GM21576 (cell line): ENCODE results near the gene PIP5K1C.
"Not testable (repeated sequence)": the region's sequence is repeated elsewhere in the genome, so short reads cannot be mapped to it uniquely, and the experiment has no call there.

Source experiments
- ATAC-seq: cut with Tn5 transposase; IDR thresholded peaks from one replicate; pipeline ENCODE4 v1.9.1; 2021; ENCODE audit warnings: mild to moderate bottlenecking, moderate library complexity; ENCODE audit not compliant: unreplicated experiment

The PIP5K1C gene

DNA sequence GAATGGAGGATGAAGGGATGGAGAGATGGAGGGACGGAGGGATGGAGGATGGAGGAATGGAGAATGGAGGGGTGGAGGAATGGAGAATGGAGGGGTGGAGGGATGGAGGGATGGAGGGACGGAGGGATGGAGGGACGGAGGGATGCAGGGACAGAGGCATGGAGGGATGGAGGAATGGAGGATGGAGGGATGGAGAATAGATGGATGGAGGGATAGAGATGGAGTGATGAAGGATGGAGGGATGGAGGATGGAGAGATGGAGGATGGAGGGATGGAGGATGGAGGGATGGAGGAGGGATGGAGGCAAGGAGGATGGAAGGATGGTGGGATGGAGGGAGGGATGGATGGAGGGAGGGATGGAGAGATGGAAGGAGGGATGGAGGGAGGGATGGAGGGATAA, 22.1 kb downstream of the PIP5K1C start:
- no peak for ATAC-seq

DNA sequence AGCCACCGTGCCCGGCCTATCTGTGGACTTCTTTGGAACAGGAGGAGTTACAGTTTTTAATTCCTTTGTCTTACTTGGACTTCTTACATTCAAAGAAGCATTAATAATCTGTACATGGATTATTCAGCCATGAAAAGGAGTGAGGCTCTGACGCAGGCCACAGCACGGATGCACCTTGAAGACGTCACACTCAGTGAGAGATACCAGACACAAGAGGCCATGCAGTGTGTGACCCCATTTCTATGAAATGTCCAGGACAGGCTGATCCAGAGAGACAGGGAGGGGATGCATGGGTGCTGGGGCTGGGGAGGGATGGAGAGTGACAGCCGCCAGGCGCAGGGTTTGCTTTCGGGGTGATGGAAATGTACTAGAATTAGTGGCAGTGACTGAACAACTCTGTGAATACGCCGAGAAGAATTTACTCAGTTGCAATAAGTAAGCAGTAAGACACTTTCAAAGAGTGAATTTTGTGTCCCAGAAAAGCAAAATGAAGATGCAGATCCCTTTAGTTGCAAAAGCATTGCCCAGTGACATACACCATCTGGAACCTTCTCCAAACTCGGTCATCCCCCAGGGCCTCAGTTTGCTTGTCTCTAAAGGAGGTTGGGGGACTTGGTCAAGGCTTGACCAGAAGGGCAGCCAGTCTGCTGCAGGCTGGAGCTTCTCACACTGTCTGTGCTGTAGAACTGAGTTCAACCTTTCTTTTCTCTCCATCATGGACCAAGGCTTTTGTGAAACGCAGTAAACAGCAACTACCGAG, 25.3 kb downstream of the PIP5K1C start:
- ATAC-seq, result no peak

DNA sequence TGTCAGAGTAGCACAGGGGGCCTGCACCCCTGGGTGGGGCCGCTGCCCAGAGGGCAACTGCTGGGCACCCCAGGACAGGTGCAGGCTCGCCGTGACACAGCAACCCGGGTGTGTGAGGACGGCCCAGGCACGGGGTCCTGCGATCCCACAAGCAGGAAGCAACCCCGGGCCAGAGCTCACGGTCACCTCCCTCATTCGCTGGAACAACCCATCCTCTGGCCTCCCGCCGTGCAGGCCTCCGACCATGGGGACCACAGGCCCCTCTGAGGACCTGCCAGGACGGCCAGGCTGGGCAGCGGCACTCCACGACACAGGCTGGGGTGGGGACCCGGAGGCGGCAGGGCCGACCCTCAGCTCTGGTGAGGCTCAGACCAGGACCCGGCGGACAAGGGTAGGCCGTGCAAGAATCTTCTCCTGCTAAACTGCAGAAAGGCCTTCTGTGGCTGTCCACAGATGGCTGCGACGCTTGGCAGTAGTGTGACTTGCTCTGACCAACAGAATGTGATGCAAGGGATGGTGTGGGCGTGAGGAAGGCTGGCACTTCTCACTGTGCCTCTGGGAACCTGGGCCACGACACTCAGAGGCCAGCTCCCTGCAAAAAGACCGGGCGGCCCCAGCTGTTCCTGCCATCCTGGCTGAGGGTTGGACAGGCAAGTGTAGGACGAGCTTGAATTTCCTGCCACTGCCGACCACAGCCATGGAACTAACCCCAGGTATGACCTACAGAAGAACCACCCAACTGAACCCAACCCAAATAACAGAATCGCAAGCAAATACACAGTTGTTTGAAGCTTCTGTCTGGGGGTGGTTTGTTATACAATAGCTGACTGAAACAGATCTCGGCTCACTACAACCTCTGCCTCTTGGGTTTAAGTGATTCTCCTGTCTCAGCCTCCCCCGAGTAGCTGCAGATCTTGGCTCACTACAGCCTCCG, 26.5 kb downstream of the PIP5K1C start:
- no peak for ATAC-seq

DNA sequence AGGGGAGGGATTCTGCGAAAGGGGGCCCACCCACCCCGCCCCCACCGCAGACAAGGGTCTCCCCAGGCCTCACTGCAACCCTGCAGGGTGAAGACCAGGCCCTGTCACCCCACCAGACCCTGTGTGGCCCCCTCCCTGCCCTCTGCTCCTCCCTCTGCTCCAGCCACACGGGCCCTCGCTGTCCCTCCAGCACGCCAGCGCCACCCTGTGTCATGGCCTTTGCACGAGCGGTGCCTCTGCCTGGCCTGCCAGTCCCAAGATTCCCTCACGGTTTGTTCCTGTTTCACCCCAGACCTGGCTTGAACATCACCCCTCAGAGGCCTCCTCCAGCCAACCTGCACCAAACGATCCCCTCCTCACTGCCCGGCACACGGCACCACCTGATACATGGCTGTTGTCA, 27.3 kb downstream of the PIP5K1C start:
- ATAC-seq, result no peak

DNA sequence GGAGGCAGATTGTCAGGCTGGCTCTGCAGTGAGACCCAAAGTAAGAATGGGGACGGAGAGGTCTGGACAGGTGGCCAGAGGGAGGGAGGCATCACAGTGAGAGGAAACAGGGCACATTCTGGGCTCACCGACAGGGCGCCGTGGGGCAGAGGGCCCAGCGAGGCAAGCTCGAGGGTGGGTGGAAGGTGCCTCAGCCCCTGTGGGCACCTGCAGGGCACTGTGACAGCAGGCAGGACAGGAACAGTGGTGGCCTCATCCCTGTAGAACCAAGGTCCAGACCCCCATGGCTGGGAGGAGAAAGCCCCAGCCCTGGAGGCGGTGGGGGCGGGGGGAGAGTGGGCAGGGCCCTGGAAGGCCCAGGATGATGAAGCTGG, 27.7 kb downstream of the PIP5K1C start:
- ATAC-seq, result no peak

DNA sequence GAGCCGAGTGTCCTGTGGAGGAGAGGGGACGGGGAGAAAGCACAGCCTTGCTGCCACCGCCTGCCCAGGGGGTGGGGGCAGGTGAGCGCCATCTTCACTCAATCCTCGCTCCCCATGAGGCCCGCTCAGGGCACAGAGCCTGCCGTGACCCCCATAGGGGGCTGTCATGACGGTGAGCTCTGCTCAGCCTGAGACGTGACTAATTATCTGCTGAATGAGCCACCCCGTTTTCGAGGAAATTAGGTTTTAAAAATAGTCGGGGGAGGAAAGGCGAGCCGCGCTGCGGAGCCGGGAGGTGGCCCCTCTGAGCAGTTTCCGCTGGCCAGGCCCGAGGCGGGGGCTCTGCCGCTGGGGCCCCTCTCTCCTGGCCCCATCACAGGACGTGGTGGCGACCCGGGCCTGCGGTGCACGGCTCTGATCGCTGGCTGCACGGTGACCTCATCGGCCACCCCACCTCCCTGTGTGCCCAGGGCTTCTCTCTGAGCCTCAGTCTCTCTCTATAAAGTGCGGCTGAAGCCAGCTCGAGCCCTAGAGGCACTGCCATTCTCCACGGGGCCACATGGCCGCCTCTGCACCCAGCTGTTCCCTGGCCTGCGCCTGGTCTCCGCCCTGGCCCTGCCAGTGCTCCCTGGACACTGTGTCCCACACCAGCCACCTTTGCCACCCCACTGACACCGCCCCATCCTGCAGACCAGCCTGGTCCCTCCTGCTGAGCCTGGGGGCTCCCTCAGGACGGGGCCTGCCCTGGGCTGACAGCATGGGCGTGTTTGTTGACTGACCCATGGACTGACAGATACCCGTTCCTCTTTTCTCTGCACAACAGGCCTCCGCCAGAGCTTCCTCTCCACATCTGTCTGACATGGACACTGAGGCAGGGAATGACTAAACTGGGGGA, 28.3 kb downstream of the PIP5K1C start:
- no peak for ATAC-seq

DNA sequence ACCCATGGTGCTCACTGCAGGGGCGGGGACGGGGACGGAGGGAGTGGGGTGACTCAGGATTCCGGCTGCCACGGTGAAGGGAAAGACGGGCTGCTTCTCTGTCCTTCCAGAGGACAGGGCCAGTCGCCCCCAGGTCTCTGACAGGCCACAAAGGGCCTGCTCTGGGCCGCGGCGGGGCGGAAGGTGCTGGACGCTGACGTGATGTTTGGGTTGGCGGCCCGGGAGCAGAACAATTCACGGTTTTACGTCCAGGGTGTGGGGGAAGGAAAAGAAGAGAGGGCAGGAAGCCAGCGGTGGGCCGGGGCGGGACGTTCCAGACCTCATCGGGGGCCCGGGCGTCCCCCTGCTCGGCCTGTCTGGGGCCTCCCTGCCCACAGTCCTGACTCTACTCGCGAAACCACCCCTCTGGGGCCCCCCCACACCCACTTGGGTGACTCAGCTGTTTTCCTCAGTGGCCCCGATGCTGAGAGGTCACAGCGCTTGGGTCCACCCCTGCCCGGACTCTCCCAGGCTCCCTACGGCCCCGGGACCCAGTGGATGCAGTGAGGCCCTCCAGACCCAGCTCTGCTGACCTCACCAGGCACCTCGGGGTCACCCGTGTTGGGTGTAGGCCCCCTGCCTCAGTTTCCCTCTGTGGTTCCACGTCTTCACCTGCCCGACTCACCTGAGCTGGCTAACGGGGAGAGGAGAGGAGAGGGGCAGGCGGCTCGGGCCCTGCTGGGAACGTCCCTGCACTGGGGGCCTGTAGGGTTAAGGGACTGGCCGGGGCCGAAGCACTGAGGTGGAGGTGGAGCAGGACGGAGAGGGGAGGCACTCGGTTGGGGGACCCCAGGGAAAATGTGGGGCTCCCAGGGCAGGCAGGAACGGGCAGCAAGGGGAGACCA, 29.2 kb downstream of the PIP5K1C start:
- ATAC-seq, result no peak

DNA sequence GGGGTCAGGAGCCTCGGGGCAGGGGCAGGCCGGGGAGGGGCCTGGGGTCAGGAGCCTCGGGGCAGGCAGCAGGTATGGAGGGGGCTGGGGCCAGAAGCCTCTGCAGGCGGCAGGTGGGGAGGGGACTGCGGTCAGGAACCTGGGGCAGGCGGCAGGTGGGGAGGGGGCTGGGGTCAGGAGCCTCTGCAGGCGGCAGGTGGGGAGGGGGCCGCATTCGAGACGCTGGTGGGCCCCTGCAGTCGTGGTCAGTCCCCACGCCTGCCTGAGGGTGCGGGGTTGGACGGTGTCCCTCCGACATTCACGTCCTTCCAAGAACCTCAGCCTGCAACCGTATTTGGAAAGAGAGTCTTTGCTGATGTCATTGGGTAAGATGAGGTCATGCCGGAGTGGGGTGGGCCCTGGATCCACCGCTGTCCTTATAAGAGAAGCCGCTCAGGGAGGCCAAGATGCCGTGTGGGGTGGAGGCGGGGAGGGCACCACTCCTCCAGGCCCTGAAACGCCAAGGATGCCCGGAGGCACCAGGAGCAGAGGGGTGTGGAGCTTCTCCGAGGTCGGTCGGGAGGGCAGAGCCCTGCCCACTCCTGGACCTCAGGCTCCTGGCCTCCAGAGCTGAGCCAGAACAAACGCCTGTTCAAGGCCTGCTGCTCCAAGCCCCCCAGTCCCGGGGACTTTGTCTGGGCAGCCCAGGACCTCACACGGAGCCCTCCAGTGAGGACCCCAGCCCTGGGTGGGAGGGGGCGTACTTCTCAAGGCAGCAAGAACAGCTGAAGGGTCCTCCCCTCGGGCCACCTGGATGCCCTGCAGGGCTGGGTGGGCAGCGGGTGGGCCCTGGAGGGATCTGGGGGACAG, 30.1 kb downstream of the PIP5K1C start:
- no peak for ATAC-seq

DNA sequence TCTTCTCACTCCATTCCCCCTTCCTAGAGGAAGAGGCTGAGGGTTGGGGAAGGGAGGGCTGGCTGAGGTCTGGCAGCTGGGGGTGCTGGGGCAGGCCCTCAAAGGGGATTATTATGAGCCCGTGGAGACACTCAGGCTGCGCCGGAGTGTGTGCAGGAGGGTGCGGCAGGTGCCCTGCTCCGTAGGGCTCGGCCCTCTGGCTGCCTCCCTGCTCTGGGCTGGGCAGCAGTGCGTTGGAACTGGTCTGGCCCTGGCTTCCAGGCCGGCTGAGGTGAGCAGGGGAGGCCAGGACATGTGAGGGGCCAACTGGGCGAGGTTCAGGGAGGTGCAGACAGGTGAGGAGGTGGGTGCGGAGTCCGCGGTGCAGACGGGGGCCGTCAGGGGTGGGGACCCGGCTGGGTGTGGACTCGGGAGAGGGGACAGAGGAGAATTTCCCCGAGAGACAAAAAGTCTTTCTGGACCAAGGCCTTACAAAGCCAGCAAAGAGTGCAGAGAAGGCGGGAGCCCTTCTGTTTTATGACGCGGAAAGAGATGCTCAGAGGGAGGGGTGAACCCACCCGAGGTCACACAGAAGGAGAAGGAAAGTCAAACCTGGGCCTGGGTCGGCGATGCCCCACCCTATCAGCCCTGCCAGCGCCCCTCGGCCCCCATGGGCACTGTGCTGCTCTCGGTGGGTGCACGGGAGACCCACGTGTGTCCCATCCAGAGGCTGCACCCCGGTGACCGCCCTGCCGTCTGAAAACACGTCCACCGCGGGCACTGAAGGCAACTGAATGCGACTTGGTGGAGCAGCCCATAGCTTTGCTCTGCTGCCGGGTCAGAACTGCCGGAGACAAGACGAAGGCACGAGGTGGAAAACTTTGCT, 31.0 kb downstream of the PIP5K1C start:
- no peak for ATAC-seq

DNA sequence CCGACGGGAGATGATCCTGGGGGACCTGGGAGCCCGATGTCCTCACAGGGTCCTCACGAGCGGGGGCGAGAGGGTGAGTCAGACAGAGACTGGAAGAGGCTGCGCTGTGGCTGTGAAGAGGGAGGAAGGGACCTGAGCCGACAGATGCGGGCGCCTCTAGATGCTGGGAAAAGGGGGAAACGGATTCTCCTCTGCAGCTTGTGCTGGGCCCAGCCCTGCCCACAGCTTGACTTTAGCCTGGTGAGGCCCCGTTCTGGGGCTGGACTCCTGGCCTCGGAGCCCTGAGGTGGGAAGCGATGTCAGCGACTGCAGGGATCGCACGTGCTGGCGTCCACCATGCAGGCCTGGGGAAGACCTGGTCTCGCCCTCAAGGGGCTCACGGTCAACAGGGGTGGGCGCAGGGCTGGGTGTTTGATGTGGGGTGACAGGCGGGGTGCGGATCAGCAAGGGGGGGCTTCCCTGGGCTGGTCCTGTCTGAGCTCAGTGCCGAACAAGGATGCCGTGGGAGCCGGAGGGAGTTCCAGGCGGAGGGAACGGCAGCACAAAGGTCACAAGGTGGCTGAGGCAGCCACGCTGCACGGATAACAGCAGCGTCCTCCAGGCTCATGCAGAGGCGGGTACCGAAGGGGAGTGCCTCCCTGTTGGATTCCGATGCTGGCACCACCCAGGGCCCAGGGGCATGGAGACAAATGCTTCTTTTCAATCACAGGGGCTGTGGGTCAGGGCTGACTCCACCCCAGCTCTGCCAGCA, 31.8 kb downstream of the PIP5K1C start:
- ATAC-seq, result no peak

DNA sequence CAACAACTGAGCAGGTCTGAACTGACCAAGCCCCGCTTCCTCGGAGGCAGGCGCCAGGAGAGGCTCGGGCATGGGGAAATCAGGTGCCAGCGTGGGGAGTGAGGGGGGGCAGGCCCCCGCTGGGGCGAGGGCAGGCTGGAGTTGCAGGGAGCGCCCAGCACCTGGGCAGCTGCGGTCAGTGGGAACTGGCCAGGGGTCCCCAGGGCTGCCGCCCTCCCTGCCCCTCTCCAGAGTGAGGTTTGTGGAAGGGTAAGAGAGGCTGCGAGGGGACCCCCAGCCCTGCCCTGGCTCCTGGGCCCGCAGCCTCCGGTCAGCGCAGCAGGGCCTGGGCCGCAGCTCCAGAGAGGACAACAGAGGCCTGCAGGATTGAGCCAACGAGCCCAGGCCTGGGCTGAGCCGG, 32.5 kb downstream of the PIP5K1C start:
- no peak for ATAC-seq

DNA sequence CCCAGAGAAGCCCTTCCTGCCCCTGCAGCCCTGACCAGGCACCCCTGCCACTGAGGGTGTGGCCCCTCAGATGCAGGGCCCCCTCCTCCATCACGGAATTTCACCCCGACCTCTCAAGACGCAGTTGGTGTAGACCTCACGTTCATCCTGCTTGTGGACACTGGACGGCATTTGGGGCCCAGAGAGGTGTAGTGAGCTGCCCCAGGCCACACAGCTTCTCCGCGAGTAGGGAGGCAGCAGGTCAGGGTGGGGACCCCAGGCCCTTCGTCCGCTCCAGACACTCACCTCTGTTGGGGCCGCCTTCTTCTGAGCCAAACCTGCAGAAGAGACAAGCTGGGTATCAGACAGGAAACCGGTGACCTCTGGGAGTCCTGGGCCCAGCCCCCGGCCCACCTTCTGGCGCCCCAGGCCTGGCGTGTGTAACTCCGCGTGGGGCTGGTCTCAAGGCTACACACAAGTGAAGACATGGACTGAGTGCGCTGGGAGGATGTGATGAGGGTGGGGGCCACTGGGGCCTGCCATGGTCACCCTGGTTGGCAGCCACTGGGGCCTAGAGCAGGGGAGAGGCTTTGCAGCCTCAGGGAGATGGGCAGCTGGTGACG, 33.1 kb downstream of the PIP5K1C start:
- no peak for ATAC-seq

DNA sequence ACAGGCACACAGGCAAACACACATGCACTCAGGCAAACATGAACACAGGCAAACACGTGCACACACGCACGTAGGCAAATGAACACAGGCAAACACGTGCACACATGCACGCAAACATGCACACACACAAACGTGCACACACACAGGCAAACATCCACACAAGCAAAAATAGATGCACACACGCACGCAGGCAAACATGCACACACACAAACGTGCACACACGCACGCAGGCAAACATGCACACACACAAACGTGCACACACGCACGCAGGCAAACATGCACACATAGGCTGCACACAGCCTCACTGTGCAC, 33.8 kb downstream of the PIP5K1C start:
- not testable (repeated sequence) for ATAC-seq

DNA sequence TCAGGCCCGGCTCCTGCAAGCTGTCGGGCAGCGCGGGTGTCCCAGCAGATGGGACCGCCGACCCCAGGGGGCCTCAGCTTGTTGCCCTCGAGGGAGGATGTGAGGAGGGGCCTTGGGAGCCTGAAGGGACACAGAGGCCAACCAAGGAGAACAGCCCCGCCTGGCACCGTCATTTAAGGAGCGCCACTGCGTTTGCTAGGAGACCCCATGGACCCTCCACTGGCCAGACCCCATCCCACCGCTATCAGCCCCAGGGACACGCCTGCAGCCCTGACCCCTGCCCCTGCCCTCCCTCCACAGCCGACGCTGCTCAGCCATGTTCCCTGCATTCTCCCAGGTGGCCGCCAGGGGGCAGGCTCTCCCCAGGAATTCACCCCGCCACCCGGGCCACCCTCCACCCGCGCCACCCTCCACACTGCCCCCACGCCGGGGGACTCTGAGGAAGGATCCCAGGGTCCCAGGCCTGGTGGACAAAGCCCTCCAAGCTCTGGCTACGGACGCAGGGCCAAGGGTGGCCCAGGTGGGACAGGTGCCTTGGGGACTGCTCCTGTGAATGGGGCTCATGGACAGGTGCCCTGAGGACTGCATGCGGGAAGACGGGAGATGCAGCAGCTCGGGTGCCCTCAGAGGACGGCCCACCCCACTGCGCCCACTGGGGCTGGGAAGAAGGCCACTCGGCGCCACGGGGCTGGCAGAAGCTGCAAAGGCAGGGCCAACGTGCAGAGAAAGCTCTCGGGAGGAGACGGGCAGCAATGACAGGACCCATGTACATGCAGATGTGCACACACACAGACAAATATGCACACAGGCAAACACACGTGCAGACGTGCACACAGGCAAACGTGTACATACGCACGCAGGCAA, 34.4 kb downstream of the PIP5K1C start:
- ATAC-seq, result no peak

DNA sequence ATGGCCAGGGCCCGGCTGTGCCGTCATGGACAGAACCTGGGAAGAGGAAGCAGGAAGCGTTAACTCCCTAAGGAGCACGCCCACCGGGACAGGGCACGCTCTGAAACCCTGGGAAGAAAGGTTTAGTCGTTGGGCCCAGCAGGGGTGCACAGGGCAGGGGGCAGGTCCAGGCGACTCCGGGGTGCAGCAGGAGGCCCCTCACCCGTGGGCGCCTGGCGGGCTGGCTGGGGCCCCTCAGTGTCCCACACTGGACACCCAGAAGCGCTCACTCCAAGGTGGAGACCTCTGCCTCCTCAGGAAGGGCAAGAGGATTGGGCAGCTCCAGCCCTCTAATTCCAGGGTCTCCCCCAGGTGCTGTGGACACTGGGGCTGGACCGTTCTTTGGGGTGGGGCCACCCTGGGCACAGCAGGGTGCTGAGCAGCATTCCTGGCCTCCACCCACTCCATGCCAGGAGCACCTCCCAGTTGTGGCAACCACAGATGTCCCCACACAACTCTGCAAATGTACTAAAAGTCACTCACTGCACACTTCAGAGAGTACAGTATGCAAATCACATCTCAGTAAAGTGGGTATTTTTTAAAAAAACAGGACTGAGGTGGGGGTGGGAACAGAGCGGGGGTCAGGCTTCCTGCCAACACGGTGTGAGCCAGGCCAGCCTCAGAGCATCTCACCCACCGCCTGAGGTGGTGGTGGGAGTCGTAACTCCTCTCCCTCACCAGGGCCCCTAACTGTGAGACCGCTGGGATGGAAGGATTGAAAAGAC, 35.2 kb downstream of the PIP5K1C start:
- ATAC-seq, result no peak

DNA sequence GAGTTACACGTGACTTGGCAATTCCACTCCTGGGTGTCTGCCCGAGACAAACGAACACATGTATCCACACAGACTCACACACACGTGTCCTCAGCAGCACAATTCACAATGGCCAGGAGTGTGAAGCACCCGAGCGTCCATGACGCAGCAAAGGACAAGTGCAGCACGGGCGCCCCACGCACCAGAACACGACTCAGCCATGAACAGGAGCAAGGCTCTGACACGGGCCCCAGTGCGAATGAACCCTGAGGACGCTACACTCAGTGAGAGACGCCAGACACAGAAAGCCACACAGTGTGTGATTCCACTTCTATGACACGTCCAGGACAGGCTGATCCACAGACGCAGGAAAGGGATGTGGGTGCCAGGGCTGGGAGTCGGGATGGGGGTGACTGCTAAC, 36.4 kb downstream of the PIP5K1C start:
- ATAC-seq, result no peak
